Transverse colon (tissue), 4 donors: ENCODE data around the gene ASTL.

Source experiments
- EP300 ChIP-seq: sonication (generic); formaldehyde crosslinking; IDR thresholded peaks from one replicate; pipeline ENCODE4 v1.6.1; 2017; ENCODE audit warnings: antibody characterized with exemption, low read depth
- POLR2A ChIP-seq: fragments of 450-650 bp; IDR thresholded peaks from one replicate; pipeline ENCODE4 v1.6.1; 2016; ENCODE audit warnings: antibody characterized with exemption, mild to moderate bottlenecking, moderate library complexity
- POLR2AphosphoS5 ChIP-seq, 3 donors: sonication (generic); formaldehyde crosslinking; IDR thresholded peaks; one replicate each; pipeline ENCODE4 v1.6.1; 2016; ENCODE audit warnings: antibody characterized with exemption in 3 of 3
- TF ChIP-seq, protein P1 (sequence below), 5 experiments: fragments of 200-600 bp in 3 of 5; fragments of 450-650 bp in 2 of 5; sonication (generic) in 3 of 5; IDR thresholded peaks; 1 replicate in 2 of 5; 2 replicates in 3 of 5; pipeline ENCODE4 v1.5.1; 2016 to 2017; ENCODE audit warnings: antibody characterized with exemption in 5 of 5, inconsistent platforms in 3 of 5, mild to moderate bottlenecking in 2 of 5, moderate library complexity in 1 of 5

DNA sequence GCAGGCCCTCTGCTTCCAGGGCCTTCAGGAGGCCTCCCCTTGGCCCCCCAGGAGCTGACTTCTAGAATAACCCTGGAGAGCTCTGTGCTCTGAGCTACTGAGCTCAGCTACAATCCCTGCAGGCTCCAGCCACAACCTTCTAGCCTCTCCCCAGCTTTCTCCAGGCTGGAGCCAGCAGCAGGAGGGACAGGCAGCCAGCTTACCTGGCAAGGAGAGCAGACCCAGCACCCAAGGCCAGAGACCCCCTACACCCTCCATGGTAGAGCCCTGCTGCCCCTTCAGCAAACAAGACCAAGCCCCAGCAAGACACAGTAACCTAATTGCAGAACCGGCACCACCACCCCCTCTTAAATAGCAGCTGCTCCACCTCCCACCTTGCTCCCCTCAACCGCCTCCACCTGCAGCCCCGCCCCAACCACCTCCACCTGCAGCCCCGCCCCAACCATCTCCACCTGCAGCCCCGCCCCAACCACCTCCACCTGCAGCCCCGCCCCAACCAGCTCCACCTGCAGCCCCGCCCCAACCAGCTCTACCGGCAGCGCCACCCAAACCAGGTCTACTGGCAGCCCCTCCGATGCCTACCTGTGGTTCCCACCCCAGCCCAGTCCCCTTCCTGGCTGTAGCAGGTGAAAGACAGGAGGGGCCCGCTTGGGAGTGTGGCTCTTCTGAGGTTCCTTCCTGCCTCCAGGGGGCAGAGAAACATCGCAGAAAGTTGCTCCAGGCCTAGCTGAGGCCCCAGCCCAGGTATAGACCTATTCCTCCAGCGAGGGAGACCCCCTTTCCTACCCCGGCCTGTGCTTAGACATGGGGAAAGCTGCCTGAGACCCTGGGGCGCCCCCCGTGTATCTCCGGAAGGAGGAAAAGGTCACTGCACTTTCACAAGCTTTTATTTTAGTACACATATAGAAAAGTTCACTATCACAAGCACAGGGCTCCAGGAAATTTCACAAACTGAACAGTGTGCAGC lies at the start of gene ASTL:
- TF ChIP-seq, protein P1, sequence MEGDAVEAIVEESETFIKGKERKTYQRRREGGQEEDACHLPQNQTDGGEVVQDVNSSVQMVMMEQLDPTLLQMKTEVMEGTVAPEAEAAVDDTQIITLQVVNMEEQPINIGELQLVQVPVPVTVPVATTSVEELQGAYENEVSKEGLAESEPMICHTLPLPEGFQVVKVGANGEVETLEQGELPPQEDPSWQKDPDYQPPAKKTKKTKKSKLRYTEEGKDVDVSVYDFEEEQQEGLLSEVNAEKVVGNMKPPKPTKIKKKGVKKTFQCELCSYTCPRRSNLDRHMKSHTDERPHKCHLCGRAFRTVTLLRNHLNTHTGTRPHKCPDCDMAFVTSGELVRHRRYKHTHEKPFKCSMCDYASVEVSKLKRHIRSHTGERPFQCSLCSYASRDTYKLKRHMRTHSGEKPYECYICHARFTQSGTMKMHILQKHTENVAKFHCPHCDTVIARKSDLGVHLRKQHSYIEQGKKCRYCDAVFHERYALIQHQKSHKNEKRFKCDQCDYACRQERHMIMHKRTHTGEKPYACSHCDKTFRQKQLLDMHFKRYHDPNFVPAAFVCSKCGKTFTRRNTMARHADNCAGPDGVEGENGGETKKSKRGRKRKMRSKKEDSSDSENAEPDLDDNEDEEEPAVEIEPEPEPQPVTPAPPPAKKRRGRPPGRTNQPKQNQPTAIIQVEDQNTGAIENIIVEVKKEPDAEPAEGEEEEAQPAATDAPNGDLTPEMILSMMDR (IDR thresholded peaks at IDR 0.05): peak; percentile 31 to 70 (median 43)
- TF ChIP-seq POLR2AphosphoS5 (IDR thresholded peaks at IDR 0.05) (no peak), POLR2A (no peak), EP300 (no peak)
